GM18517 (cell line): ENCODE measurements around the gene NSD1.

Experiments used
- ATAC-seq: cut with Tn5 transposase; IDR thresholded peaks from one replicate; pipeline ENCODE4 v1.9.1; 2021; ENCODE audit warnings: mild to moderate bottlenecking, moderate library complexity; ENCODE audit not compliant: unreplicated experiment

The NSD1 gene

DNA sequence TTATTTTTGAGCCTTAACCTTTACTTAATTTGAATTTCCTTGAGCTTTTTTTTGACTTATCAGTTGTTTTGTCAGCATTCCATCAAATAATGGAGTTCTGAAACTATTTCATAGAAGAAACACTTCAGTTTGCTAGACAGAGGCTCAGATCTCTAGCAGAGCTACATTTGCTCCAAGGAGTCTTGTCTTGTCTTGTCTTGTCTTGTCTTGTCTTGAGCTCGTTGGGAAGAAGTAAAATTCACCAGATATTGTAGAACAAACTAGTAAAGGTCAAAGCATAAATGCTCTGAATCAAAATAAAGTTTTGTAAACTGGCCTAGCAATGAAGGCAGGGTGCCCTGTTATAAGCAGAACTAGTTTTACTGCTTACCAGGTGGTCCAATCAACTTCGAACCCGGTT lies 136.4 kb downstream of the NSD1 start:
- no peak for ATAC-seq

DNA sequence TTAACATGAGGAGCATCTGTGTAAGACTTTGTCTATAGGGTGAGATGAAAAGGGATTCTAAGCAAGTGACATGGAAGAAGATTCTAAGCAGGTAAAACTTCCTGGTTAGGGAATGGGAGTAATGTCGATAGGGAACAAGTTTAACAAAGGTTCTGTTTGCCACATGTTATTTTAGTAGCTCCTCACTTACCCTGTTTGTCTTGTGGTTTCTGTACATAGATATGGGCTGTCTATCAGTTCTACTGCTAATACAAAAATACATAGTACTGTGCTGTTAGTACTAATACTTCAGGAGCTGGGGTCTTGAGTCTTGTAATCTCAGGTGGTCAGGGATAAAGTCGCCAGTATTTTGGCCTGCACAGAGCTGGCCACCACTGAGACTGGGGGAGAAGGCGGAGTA lies 137.1 kb downstream of the NSD1 start:
- ATAC-seq, result no peak

DNA sequence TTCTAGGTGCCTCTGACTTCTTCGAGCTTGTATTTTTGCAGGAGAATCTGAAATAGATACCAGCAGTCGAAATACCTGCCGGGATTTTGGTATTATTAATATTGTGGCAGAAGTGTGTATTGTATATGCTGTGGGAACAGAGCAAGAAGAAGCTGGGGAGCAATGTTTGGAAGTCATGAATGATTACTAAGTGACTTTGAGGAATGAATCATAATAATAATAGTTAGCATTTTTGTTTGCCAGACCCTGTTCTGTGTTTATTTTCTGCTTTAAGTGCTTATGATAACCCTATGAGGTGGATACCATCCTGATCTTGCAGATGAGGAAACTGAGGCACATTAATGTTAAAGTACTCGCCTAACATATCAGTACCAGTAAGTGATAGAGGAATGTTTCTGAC lies 137.5 kb downstream of the NSD1 start:
- no peak for ATAC-seq

DNA sequence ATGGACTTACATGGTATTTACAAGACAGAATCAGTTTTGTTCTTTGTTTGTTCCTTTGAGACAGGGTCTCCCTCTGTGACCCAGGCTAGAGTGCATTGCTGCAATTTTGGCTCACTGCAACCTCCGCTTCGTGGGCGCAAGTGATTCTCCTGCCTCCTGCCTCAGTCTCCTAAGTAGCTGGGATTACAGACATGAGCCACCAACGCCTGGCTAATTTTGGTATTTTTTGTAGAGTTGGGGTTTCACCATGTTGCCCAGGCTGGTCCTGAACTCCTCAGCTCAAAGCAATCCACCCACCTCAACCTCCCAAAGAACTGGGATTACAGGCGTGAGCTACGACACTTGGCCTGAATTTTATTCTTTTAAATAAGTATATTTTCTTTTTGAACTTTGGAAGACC lies 142.3 kb downstream of the NSD1 start:
- no peak for ATAC-seq

DNA sequence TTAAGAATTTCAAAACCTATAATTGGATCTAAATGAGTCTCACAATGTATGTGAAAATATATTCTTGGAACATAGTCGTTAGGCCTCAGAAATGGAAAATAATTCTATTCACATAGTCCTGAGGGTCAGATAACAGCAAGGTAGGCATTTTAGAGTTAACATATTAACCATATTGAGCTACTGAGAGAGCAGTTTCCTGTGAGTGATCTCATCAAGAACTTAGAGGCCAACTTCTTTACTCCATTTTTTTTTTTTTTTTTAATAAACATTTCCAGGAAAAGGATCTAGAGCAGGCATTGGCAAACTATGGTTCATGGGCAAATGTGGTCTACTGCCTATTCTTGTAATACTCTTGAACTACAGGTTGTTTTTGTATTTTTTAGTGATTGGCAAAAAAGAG lies 143.3 kb downstream of the NSD1 start:
- ATAC-seq, result no peak

DNA sequence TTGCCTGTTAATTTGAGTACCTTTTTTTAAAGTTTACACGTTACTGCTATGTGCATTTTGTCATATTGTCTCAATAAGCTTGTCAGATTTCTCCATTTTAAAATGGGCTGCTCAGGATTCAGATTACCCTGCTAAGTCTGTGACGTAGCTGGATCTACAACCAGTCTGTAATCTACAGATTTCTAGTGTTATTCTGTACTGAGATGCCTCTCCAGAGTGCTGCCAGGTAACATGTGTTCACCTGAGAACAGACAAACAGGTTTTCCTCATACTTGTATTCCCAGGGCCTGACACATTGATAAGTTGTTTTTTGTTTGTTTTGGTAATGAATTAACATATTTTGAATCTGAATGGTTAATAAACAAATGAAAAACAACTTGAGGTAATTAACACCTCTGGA lies 154.6 kb downstream of the NSD1 start:
- no peak for ATAC-seq

DNA sequence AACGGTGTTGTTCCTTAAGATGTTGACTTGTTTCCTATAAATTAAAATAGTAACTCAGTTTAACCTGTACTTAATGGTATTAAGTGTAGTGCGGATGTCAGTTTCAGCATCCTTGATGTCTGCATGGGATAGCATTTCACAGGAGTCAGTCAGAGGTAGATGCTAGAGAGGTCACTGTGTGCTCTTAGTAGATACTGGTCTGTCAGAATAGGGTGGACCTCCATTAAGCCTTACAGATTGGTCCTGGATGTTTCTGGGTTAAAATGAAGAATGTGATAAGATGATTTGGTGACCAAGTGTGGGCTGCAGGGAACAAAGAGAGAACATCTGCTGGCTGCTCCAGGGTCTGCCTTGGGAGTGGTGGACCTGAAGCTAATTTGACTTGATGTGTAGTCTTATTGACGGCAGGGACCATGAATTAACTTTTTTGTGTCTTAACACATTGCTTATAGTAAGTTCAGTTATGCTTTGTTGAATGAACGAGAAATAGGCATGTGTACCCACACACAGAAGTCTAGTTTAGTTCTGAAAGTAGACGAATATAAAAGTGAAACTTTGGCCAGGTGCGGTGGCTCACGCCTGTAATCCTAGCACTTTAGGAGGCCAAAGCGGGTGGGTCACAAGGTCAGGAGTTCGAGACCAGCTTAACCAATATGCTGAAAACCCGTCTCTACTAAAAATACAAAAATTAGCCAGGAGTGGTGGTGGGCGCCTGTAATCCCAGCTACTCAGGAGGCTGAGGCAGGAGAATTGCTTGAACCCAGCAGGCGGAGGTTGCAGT lies 157.4 kb downstream of the NSD1 start:
- ATAC-seq, result peak; percentile 60

DNA sequence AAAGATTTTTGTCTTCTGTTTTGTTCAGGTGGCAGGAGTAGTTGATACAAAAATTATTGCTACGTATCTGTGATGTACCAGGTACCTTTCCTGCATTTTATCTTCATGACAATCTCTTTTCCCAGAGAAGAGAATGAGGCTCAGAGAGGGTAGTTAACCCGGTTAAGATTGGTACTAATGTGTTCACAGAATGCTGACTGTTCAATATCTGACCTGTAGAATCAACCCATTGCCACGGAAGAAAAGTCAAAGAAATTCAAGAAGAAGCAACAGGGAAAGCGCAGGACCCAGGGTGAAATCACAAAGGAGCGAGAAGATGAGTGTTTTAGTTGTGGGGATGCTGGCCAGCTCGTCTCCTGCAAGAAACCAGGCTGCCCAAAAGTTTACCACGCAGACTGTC lies 158.2 kb downstream of the NSD1 start:
- no peak for ATAC-seq

DNA sequence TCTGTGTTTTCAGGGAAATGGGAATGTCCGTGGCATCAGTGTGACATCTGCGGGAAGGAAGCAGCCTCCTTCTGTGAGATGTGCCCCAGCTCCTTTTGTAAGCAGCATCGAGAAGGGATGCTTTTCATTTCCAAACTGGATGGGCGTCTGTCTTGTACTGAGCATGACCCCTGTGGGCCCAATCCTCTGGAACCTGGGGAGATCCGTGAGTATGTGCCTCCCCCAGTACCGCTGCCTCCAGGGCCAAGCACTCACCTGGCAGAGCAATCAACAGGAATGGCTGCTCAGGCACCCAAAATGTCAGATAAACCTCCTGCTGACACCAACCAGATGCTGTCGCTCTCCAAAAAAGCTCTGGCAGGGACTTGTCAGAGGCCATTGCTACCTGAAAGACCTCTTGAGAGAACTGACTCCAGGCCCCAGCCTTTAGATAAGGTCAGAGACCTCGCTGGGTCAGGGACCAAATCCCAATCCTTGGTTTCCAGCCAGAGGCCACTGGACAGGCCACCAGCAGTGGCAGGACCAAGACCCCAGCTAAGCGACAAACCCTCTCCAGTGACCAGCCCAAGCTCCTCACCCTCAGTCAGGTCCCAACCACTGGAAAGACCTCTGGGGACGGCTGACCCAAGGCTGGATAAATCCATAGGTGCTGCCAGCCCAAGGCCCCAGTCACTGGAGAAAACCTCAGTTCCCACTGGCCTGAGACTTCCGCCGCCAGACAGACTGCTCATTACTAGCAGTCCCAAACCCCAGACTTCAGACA lies 160.4 kb downstream of the NSD1 start:
- ATAC-seq, result no peak

DNA sequence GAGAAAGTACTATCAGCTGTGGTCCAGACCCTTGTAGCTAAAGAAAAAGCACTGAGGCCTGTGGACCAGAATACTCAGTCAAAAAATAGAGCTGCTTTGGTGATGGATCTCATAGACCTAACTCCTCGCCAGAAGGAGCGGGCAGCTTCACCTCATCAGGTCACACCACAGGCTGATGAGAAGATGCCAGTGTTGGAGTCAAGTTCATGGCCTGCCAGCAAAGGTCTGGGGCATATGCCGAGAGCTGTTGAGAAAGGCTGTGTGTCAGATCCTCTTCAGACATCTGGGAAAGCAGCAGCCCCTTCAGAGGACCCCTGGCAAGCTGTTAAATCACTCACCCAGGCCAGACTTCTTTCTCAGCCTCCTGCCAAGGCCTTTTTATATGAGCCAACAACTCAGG lies 161.1 kb downstream of the NSD1 start:
- no peak for ATAC-seq

DNA sequence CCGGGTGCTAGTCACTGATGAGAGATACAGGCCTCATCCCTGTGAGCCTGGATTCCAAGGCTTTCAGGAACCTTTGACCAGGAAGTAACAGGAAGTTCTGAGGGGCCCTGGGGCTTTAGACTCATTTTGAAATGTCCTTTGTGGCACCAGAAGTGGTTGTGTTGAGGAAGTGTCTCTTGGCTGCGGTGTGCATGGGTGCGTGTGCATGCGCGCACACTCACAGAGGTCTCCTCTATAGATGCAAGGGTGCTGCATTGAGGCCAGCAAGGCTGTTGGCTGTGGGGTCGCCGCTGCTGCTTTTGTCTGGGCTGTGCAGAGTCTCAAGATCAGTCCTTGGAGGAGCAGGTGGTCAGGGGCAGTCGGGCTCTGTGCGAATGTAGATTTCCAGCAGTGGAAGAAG lies 162.4 kb downstream of the NSD1 start:
- no peak for ATAC-seq

DNA sequence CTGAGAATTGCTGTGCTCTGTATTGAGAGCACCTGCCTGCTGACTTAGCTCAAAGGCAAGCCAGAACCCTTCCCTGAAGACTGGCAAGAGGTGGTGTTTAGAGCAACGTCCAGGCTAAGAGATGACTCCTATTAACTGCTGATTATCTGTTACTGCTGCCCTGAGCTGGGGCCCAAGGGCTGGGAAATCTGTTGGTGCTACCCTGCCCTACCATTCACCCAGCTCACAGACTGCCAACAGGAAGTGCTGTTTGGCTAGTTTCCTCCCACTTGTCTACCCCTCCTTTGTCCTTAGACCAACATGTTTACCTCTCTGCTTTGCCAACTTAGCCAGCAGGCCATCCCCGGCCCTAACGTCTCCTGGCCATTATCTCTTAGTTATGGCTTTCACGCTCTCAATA lies 163.0 kb downstream of the NSD1 start:
- ATAC-seq, result no peak

DNA sequence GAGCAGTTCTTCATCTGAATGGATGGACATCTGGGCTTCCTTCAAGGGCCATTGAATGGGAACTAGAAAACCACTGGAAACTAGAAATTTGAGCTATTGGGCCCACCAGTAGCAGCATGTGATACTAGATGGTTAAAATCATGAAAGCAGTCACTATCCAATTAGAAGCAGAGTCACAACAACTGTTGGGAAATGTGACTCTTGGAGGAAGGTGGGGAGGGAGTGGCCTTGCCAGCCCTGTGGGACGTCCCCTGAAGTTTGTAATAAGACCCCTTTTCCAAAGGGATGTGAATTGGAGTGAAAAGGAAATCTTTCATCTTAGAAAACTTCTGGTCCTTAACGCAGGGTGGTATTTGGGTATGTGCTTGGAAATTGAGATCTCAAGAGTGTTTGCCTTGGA lies 164.3 kb downstream of the NSD1 start:
- ATAC-seq, result no peak

DNA sequence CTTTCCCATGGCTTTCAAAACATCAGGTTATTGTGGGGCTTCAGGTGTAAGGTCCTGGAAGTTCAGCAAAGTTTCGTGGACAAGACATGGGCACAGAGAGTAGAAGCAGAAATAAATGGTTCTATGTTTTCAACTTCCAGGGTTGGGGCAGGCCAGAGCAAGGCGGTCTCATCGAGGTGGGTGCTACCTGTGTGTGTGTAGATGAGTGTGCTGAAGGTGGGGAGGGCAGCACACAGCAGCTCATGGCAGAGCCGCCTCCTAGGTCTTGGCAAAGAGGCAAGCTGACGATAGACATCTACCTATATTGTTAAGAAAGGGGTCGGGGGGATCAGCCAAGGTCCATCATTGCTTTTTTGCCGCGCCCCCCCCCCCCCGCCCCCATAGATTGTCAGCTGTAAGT lies 166.1 kb downstream of the NSD1 start:
- no peak for ATAC-seq

DNA sequence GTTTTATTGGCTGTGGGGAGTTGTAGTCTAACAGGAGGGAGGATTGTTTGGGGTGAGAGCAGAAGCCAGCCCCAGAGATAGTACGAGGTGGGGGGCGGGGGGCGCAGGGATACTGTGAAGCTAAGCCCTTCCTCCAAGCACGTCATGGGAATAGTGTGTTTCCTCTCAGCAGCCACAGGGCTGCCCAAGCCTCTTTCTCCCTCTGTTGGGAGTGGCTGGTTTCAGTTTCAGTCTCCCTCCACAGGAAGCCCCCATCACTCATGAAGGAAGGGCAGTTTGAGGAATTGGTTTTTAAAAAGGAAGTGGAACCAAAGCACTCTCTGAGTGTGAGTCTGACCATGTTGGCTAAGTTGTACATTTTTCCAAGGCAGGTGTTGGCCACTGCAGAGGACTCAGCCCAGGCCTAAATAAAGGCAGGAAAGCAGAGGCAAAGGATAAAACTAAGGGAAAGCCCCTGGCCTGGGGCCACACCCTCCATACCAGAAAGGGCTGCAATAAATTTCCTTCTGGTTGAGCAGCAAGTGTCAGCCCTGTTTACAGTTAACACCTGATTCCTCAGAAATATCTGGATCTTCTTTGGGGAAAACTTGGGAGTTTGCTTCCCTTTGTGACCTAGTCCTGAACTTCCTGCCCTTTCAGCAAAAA lies 166.8 kb downstream of the NSD1 start:
- ATAC-seq, result no peak

DNA sequence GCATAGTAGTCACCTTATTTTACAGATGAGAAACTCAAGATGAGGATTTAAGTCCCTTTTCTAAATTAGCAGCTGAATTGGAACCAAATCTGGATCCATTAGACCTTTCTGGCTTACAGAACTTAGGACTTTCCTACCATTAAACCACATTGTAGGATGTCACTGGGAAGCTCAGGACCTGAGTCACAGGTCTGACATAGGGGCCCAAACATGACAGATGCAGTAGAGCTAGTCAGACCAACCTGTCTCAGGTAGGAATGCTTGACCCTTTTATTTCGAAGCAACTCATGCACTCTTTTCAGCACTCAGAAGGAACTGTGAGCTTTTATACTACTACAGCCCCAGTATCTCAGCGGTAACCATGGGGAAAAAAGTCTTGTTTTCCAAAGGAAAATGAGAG lies 167.4 kb downstream of the NSD1 start:
- no peak for ATAC-seq

DNA sequence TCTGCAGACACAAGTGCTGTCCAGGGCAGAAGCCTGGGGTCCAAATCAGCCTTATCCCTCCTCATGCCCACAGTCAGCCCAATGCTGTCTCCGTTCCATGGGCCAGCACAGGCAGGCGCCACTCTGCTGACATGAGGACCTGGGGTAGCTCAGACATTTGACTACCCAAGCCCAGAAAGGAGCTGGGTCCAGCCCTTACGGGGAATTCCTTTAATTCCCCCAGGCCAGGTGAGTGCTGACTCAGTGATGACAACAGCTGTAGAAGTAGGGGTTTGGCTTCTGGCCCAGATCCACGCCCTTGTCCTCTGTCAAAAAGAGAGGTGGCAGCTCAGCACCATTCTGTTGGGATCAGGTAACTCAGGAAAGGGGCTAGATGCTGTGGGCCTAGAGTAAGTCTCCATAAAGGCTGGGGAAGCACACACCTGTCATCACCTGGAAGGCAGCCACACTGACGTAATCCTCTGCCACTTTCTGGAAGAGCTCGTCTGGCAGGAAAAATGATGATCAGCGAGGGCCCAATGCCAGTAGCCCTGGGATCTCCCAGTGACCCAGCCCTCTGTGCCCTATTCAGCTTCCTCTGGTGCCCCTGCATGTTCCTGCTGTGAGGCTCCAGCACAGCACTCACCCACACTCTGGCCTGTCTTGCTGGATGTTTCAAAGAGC lies 168.1 kb downstream of the NSD1 start:
- no peak for ATAC-seq

DNA sequence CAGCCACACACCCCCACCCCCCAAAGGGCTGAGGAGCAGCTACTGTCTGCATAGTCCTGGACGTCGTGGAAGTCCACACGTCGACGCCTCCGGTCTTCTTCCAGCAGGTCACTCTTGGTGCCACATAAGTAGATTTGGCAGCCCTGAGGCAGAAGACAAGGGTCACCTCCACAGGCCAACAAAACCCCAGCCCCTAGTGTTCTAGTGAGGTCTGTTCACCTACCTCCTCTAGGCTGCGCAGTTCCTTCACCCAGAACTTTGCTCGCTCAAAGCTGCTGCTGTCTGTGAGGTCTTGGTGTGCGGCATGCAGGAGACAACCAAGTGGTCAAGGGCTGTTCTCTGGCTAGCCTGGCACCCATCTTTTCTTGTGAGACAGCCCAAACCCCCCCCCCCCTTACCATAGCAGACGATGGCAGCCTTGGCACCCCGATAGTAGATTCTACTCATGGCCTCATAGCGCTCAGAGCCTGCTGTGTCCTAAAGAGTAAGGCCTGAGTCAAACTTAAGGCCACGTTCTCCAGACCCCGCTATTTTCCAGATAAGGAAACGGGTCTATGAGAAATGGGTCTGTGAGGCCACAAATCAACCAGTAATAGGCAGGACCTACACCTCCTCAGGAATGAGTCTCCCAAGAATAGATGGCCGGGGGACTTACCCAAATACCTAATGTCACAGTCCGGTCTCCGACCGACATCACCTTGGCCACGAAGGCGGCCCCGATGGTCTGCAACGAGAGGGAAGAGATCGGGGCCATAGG lies 169.0 kb downstream of the NSD1 start:
- no peak for ATAC-seq

DNA sequence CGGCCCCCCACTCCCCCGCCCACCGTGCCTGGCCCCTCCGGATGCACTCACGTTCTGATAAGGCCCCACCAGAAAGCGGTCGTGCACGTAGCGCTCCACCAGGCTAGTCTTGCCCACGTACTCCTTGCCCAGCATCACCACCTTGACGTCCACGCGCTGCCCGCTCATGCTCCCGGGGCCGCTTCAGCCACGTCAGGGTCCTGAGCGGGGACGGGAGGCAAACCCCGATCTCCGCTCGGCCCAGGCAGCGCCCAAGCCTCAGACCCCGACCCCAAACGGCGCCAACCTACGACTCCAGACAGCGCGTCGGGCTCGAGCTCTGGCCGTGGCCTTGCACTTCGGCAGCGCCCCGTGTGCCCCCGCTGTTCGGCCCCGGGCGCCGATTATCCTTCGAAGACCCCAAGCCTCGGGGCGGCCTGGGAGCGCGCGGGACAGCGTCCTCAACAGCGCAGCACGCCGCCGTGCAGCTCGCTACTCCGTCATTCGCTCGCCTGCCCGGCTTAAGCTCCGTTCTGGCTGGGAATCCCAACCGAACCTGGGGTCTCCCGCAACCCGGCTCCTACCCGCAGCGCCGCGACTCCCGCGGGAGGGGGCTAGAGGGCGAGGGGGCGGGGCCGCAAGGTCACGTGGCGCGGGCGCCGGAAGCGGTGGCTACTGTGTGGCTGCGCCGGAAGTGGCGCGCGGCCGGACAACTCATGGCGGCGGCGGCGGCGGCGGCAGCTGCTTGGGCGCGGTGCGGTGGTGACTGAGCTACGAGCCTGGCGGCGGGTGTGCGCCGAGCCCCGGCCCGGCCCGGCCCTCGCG lies 169.8 kb downstream of the NSD1 start, which contains the start of the genes PRELID1 and RAB24:
Gene PRELID1 (plus strand): TSS at position 679 of the 804 bp plus-strand sequence. CDS start 187 bp downstream, outside the sequence.
Gene RAB24 (minus strand): TSS at position 599 of the 804 bp plus-strand sequence. CDS start 431 bp downstream, at position 168.
- peak; percentile 48 for ATAC-seq
